ENCODE data around the gene ACTG1. TPM values are rescaled to one million over a fixed set of nuclear protein-coding genes. Genes with fewer than 3 reads are reported as not detected.

ACTG1 gene
- total and polyA plus RNA-seq, 9 of the 15 experiments (the other 6 are each of a cell fraction or from before 2014, with no cell fraction given) = 224 to 1,775 (median 568) TPM

- no peak for TF ChIP-seq CHD7 (IDR thresholded peaks at IDR 0.05; ENCODE audit: low read depth, low read length)
- TF ChIP-seq ARID1B (IDR thresholded peaks at IDR 0.05) = no peak
- no peak for TF ChIP-seq HES1 (IDR thresholded peaks at IDR 0.05; ENCODE audit: low read depth)
- TF ChIP-seq SFPQ (IDR thresholded peaks at IDR 0.05; ENCODE audit: low read depth, low read length) = no peak
- TF ChIP-seq EWSR1 (IDR thresholded peaks at IDR 0.05; ENCODE audit: borderline replicate concordance, low read depth, partially characterized antibody) = no peak
- no peak for TF ChIP-seq ZNF24 (IDR thresholded peaks at IDR 0.05)
- no peak for TF ChIP-seq ARID2 (IDR thresholded peaks at IDR 0.05)
- peak; percentile 68 for TF ChIP-seq NFE2 (IDR thresholded peaks at IDR 0.05; ENCODE audit: low read depth)
- TF ChIP-seq ZNF644 (tag; IDR thresholded peaks at IDR 0.05; ENCODE audit: low read depth) = no peak
- no peak for TF ChIP-seq ATF1 (CRISPR knock-in tag; IDR thresholded peaks at IDR 0.05)
- TF ChIP-seq ATF1 (tag; IDR thresholded peaks at IDR 0.05) = no peak
- TF ChIP-seq SMC3 (conservative IDR thresholded peaks at IDR 0.05; ENCODE audit: insufficient read depth, low read depth, low read length) = 0 out of 2 replicates have a peak, but pooled peaks have one; percentile 14
Observed at GRCh38 chr17:81480140-81481072, 32.2 kb downstream of the ACTG1 start (continued).

All from K562 (cell line).